Measurements from ENCODE around the gene CALN1.

CALN1 gene

GRCh38 chr7:72429316-72429715 is 17.2 kb upstream of the CALN1 start:
- no peak overlapping the region for H3K4me3 Mint-ChIP-seq
- peaks cover 8% of the 10 kb centered on the region for H3K9me3 Mint-ChIP-seq
- H3K27me3 Mint-ChIP-seq, result peaks cover 16% of the 10 kb centered on the region
- no peak for ATAC-seq
- H3K27ac Mint-ChIP-seq, result no peak overlapping the region
- no peaks in the 10 kb centered on the region for H3K36me3 Mint-ChIP-seq
- no peaks in the 10 kb centered on the region for H3K4me1 Mint-ChIP-seq

- no peaks in the 10 kb centered on the region for H3K4me1 Mint-ChIP-seq
- H3K36me3 Mint-ChIP-seq, result no peaks in the 10 kb centered on the region
- no peak overlapping the region for H3K4me3 Mint-ChIP-seq
- H3K9me3 Mint-ChIP-seq, result peaks cover 3% of the 10 kb centered on the region
- no peak for ATAC-seq
- no peaks in the 10 kb centered on the region for H3K27me3 Mint-ChIP-seq
- H3K27ac Mint-ChIP-seq, result no peak overlapping the region
Observed at GRCh38 chr7:72416846-72417245, 4.7 kb upstream of the CALN1 start.

GRCh38 chr7:72415586-72415985 is 3.4 kb upstream of the CALN1 start:
- no peaks in the 10 kb centered on the region for H3K27me3 Mint-ChIP-seq
- no peaks in the 10 kb centered on the region for H3K36me3 Mint-ChIP-seq
- H3K9me3 Mint-ChIP-seq, result no peaks in the 10 kb centered on the region
- no peak for ATAC-seq
- H3K4me3 Mint-ChIP-seq, result no peak overlapping the region
- no peaks in the 10 kb centered on the region for H3K4me1 Mint-ChIP-seq
- no peak overlapping the region for H3K27ac Mint-ChIP-seq

- ATAC-seq, result no peak
- H3K9me3 Mint-ChIP-seq, result no peaks in the 10 kb centered on the region
- H3K4me3 Mint-ChIP-seq, result no peak overlapping the region
- H3K4me1 Mint-ChIP-seq, result no peaks in the 10 kb centered on the region
- H3K27ac Mint-ChIP-seq, result no peak overlapping the region
- no peaks in the 10 kb centered on the region for H3K36me3 Mint-ChIP-seq
- H3K27me3 Mint-ChIP-seq, result no peaks in the 10 kb centered on the region
Observed at GRCh38 chr7:72413886-72414285, 1.7 kb upstream of the CALN1 start.

- H3K9me3 Mint-ChIP-seq, result no peaks in the 10 kb centered on the region
- no peak for ATAC-seq
- H3K27ac Mint-ChIP-seq, result no peak overlapping the region
- no peaks in the 10 kb centered on the region for H3K4me1 Mint-ChIP-seq
- H3K4me3 Mint-ChIP-seq, result no peak overlapping the region
- no peaks in the 10 kb centered on the region for H3K27me3 Mint-ChIP-seq
- H3K36me3 Mint-ChIP-seq, result no peaks in the 10 kb centered on the region
Observed at GRCh38 chr7:72413290-72413689, 1.2 kb upstream of the CALN1 start.

GRCh38 chr7:72411419-72411818 is 719 bp downstream of the CALN1 start:
- H3K27me3 Mint-ChIP-seq, result no peaks in the 10 kb centered on the region
- peaks cover 2% of the 10 kb centered on the region for H3K9me3 Mint-ChIP-seq
- H3K4me1 Mint-ChIP-seq, result no peaks in the 10 kb centered on the region
- no peaks in the 10 kb centered on the region for H3K36me3 Mint-ChIP-seq
- H3K27ac Mint-ChIP-seq, result no peak overlapping the region
- no peak overlapping the region for H3K4me3 Mint-ChIP-seq
- no peak for ATAC-seq

- Mint-ChIP-seq H3K36me3 (no peaks in the 10 kb centered on the region), H3K27me3 (no peaks in the 10 kb centered on the region), H3K9me3 (peaks cover 5% of the 10 kb centered on the region), H3K27ac (no peak overlapping the region), H3K4me3 (no peak overlapping the region), H3K4me1 (no peaks in the 10 kb centered on the region)
- ATAC-seq, result no peak
Observed at GRCh38 chr7:72409638-72410015, 2.5 kb downstream of the CALN1 start.

- ATAC-seq, result no peak
- H3K36me3 Mint-ChIP-seq, result no peaks in the 10 kb centered on the region
- H3K27ac Mint-ChIP-seq, result no peak overlapping the region
- no peaks in the 10 kb centered on the region for H3K27me3 Mint-ChIP-seq
- H3K4me1 Mint-ChIP-seq, result no peaks in the 10 kb centered on the region
- peaks cover 5% of the 10 kb centered on the region for H3K9me3 Mint-ChIP-seq
- no peak overlapping the region for H3K4me3 Mint-ChIP-seq
Observed at GRCh38 chr7:72408966-72409637, 3.0 kb downstream of the CALN1 start.

- Mint-ChIP-seq H3K27me3 (no peaks in the 10 kb centered on the region), H3K36me3 (no peaks in the 10 kb centered on the region), H3K4me1 (no peaks in the 10 kb centered on the region), H3K9me3 (peaks cover 7% of the 10 kb centered on the region), H3K4me3 (no peak overlapping the region), H3K27ac (no peak overlapping the region)
- no peak for ATAC-seq
Observed at GRCh38 chr7:72406820-72407403, 5.2 kb downstream of the CALN1 start.

GRCh38 chr7:72405871-72406270 is 6.3 kb downstream of the CALN1 start:
- Mint-ChIP-seq H3K9me3 (peaks cover 7% of the 10 kb centered on the region), H3K27ac (no peak overlapping the region), H3K27me3 (no peaks in the 10 kb centered on the region), H3K4me3 (no peak overlapping the region), H3K36me3 (no peaks in the 10 kb centered on the region), H3K4me1 (no peaks in the 10 kb centered on the region)
- no peak for ATAC-seq

- Mint-ChIP-seq H3K36me3 (no peaks in the 10 kb centered on the region), H3K9me3 (peaks cover 7% of the 10 kb centered on the region), H3K27ac (no peak overlapping the region), H3K4me1 (no peaks in the 10 kb centered on the region), H3K4me3 (no peak overlapping the region), H3K27me3 (no peaks in the 10 kb centered on the region)
- no peak for ATAC-seq
Observed at GRCh38 chr7:72405418-72405817, 6.7 kb downstream of the CALN1 start.

GRCh38 chr7:72404743-72405142 is 7.4 kb downstream of the CALN1 start:
- Mint-ChIP-seq H3K27ac (no peak overlapping the region), H3K4me1 (no peaks in the 10 kb centered on the region)

GRCh38 chr7:72403458-72404076 is 8.6 kb downstream of the CALN1 start:
- no peak for ATAC-seq

More at GRCh38 chr7:72404743-72405142, 7.4 kb downstream of the CALN1 start:
- no peak overlapping the region for H3K4me3 Mint-ChIP-seq
- H3K27me3 Mint-ChIP-seq, result no peaks in the 10 kb centered on the region
- H3K36me3 Mint-ChIP-seq, result no peaks in the 10 kb centered on the region
- ATAC-seq, result no peak
- H3K9me3 Mint-ChIP-seq, result peaks cover 7% of the 10 kb centered on the region

GRCh38 chr7:72394016-72394415 is 18.1 kb downstream of the CALN1 start:
- no peak for ATAC-seq
- Mint-ChIP-seq H3K36me3 (no peaks in the 10 kb centered on the region), H3K27ac (no peak overlapping the region), H3K4me1 (no peaks in the 10 kb centered on the region), H3K4me3 (no peak overlapping the region), H3K27me3 (no peaks in the 10 kb centered on the region), H3K9me3 (peaks cover 7% of the 10 kb centered on the region)

More at GRCh38 chr7:72403458-72404076, 8.6 kb downstream of the CALN1 start:
- Mint-ChIP-seq H3K36me3 (no peaks in the 10 kb centered on the region), H3K4me3 (no peak overlapping the region), H3K9me3 (peaks cover 7% of the 10 kb centered on the region), H3K27ac (no peak overlapping the region), H3K4me1 (no peaks in the 10 kb centered on the region), H3K27me3 (no peaks in the 10 kb centered on the region)

- no peaks in the 10 kb centered on the region for H3K27me3 Mint-ChIP-seq
- H3K9me3 Mint-ChIP-seq, result peaks cover 5% of the 10 kb centered on the region
- no peak overlapping the region for H3K4me3 Mint-ChIP-seq
- H3K27ac Mint-ChIP-seq, result no peak overlapping the region
- no peak for ATAC-seq
- no peaks in the 10 kb centered on the region for H3K36me3 Mint-ChIP-seq
- no peaks in the 10 kb centered on the region for H3K4me1 Mint-ChIP-seq
Observed at GRCh38 chr7:72391821-72392377, 20.2 kb downstream of the CALN1 start.

- Mint-ChIP-seq H3K9me3 (peaks cover 11% of the 10 kb centered on the region), H3K27ac (no peak overlapping the region), H3K4me3 (no peak overlapping the region), H3K36me3 (no peaks in the 10 kb centered on the region), H3K27me3 (no peaks in the 10 kb centered on the region), H3K4me1 (no peaks in the 10 kb centered on the region)
- no peak for ATAC-seq
Observed at GRCh38 chr7:72386118-72386517, 26.0 kb downstream of the CALN1 start.
